MCF 10A (cell line): ENCODE measurements around the gene DKK2. TPM values are rescaled to one million over a fixed set of nuclear protein-coding genes. Genes with fewer than 3 reads are reported as not detected.

ENCODE experiments used
- BruUV-seq: library from RNA; stranded (reverse); fragments of 400-500 nt; replicated peaks from 2 replicates; lab custom pipeline; 2021; lab: Mats Ljungman, UMichigan
- CTCF ChIA-PET: fragments of 300-600 bp; sonication (Branson Sonifier 250); formaldehyde crosslinking; extraction: SDS; loops from one replicate; lab custom pipeline; 2021; ENCODE audit warnings: antibody characterized with exemption, inconsistent platforms; lab: Yijun Ruan, JAX
- POLR2A ChIA-PET: fragments of 300-600, 350-650 bp; sonication (Branson Sonifier 250); formaldehyde crosslinking; extraction: SDS; loops from one replicate; lab custom pipeline; 2020; ENCODE audit warnings: antibody characterized with exemption, inconsistent platforms; lab: Yijun Ruan, JAX
- DNase-seq: peaks from one replicate; pipeline ENCODE4 v3.0.0-alpha.2; 2018; ENCODE audit not compliant: unreplicated experiment
- H3K27ac Mint-ChIP-seq: one replicate; pipeline ENCODE4 v1.8.0; 2022; ENCODE audit warnings: mild to moderate bottlenecking, low read depth, mixed read lengths; ENCODE audit not compliant: unreplicated experiment
- H3K27me3 Mint-ChIP-seq: one replicate; pipeline ENCODE4 v1.8.0; 2022; ENCODE audit warnings: mixed read lengths; ENCODE audit not compliant: insufficient read depth, unreplicated experiment
- H3K36me3 Mint-ChIP-seq: one replicate; pipeline ENCODE4 v1.8.0; 2022; ENCODE audit warnings: mild to moderate bottlenecking, moderate library complexity, mixed read lengths; ENCODE audit not compliant: insufficient read depth, unreplicated experiment
- H3K4me1 Mint-ChIP-seq: one replicate; pipeline ENCODE4 v1.8.0; 2022; ENCODE audit warnings: mixed read lengths; ENCODE audit not compliant: insufficient read depth, unreplicated experiment
- H3K4me3 Mint-ChIP-seq: one replicate; pipeline ENCODE4 v1.8.0; 2022; ENCODE audit warnings: mild to moderate bottlenecking, moderate library complexity, mixed read lengths; ENCODE audit not compliant: unreplicated experiment
- H3K9me3 Mint-ChIP-seq: one replicate; pipeline ENCODE4 v1.8.0; 2022; ENCODE audit warnings: mixed read lengths; ENCODE audit not compliant: unreplicated experiment
- intact Hi-C: fragments of 100-400 bp; cut with micrococcal nuclease; formaldehyde crosslinking; loops from 2 replicates; pipeline ENCODE4 v1.14.1; 2022
- total RNA-seq: library from RNA; stranded (reverse); gene quantifications from 2 replicates; pipeline ENCODE4 v1.2.3, GENCODE V29; 2022
- TF ChIP-seq, protein P1 (sequence below): fragments of 200-600 bp; IDR thresholded peaks from one replicate; pipeline ENCODE4 v1.8.0; 2022; ENCODE audit warnings: antibody characterized with exemption, mild to moderate bottlenecking; ENCODE audit not compliant: unreplicated experiment

DKK2 gene
- total RNA-seq, 1 experiment from 2014 or later, result 0.30 TPM

DNA sequence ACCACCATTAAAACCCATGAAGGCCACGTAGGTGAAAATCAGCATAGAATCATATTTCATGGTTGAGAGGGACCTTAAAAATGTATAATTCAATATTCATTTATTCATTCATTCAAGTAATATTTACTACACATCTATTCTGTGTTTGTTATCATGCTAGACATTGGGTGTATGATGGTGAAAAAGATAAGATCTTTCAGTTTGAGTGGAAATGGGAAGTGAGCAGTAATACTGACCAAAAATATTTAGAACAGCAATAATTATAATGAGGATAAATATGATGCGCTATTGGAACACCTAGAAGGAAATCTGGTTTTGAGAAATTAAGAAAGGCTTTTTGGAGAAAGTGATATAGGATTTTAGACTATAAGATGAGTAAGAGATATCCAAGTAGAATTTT, 28.0 kb downstream of the DKK2 start:
- BruUV-seq, result no TSS peak
- no peaks in the 10 kb centered on the region for H3K36me3 Mint-ChIP-seq
- no peaks in the 10 kb centered on the region for H3K27me3 Mint-ChIP-seq
- no peak overlapping the region for H3K27ac Mint-ChIP-seq
- ChIA-PET POLR2A (no interaction called here), CTCF (no interaction called here)
- H3K4me1 Mint-ChIP-seq, result no peaks in the 10 kb centered on the region
- DNase-seq, result no peak
- intact Hi-C loops, result no loop called here
- no peaks in the 10 kb centered on the region for H3K9me3 Mint-ChIP-seq
- TF ChIP-seq, protein P1, sequence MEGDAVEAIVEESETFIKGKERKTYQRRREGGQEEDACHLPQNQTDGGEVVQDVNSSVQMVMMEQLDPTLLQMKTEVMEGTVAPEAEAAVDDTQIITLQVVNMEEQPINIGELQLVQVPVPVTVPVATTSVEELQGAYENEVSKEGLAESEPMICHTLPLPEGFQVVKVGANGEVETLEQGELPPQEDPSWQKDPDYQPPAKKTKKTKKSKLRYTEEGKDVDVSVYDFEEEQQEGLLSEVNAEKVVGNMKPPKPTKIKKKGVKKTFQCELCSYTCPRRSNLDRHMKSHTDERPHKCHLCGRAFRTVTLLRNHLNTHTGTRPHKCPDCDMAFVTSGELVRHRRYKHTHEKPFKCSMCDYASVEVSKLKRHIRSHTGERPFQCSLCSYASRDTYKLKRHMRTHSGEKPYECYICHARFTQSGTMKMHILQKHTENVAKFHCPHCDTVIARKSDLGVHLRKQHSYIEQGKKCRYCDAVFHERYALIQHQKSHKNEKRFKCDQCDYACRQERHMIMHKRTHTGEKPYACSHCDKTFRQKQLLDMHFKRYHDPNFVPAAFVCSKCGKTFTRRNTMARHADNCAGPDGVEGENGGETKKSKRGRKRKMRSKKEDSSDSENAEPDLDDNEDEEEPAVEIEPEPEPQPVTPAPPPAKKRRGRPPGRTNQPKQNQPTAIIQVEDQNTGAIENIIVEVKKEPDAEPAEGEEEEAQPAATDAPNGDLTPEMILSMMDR, result no peak
- H3K4me3 Mint-ChIP-seq, result no peak overlapping the region

DNA sequence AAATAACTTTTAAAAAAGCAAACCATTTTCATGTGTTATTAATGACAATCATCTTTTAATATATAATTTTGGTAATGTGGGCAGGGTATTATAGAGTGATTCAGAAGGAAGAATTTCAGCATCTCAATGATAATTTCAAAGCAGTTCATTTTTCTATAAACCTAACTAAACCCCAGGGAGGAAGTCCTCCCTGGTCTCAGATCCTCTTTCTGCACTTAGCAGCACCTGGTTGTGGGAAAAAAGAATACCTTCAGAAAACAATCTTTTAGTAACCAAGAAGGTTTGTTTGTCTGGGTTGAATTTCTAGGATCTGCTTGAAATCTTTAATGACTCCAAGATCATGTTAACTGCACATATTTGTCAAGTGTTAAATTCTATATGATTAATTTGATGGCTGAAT, 29.9 kb downstream of the DKK2 start:
- BruUV-seq, result no TSS peak
- Mint-ChIP-seq H3K36me3 (no peaks in the 10 kb centered on the region), H3K27me3 (no peaks in the 10 kb centered on the region), H3K4me3 (no peak overlapping the region), H3K27ac (no peak overlapping the region), H3K4me1 (no peaks in the 10 kb centered on the region), H3K9me3 (no peaks in the 10 kb centered on the region)
- no peak for DNase-seq
- intact Hi-C loops, result no loop called here
- POLR2A ChIA-PET, result interaction anchor here (0.7 to 1.1 kb wide), 2 partner anchors 15 to 699 kb away, joined by 3 read pairs; no protein-coding TSS in a partner anchor
- CTCF ChIA-PET, result interaction anchor here (0.6 to 1.2 kb wide), 2 partner anchors 12 to 28 kb away, joined by 3 to 4 read pairs; no protein-coding TSS in a partner anchor
- TF ChIP-seq, protein P1, result no peak

DNA sequence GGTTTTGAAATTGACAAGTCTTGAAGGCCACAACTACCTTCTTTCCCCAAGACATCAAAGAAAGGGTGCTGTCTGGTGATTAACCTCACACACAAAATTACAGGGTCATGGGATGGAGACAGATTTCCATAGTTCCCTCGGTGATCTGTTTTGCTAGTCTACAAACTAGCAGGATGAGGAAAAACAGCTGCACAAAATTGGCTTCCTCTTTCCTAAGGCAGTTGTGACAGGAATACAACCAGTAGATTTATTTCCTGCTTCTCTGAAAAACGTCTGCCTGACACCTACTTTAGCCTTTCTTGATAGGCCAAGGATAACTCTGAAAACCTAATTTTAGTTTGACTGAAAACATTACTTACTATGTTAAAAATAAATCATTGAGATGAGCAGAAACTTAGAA, 39.6 kb downstream of the DKK2 start:
- DNase-seq, result no peak
- no peaks in the 10 kb centered on the region for H3K4me1 Mint-ChIP-seq
- POLR2A ChIA-PET, result no interaction called here
- CTCF ChIA-PET, result no interaction called here
- intact Hi-C loops, result no loop called here
- no peak overlapping the region for H3K4me3 Mint-ChIP-seq
- TF ChIP-seq, protein P1, result no peak
- no peak overlapping the region for H3K27ac Mint-ChIP-seq
- H3K36me3 Mint-ChIP-seq, result no peaks in the 10 kb centered on the region
- H3K27me3 Mint-ChIP-seq, result peaks cover 17% of the 10 kb centered on the region
- H3K9me3 Mint-ChIP-seq, result no peaks in the 10 kb centered on the region
- BruUV-seq, result no TSS peak

DNA sequence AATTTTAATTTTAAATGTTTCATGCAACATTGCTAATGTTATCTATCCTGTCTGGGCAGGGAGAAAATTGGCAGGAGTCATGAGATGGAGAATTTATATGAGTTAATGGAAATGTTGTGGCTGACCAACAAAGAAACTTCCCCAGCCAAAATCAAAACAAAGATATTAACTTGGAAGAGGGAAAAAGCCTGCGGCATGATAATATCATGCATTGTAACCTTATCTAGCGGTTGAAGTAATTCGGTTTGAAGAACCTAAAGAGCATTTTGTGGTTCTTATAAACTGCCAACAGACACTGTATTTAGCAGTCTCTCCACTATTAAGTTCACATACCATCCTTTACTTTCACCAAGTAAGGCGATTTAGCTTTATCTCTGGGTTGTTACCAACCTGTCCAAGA, 42.3 kb downstream of the DKK2 start:
- Mint-ChIP-seq H3K27ac (no peak overlapping the region), H3K4me3 (no peak overlapping the region), H3K27me3 (peaks cover 17% of the 10 kb centered on the region), H3K9me3 (no peaks in the 10 kb centered on the region), H3K36me3 (no peaks in the 10 kb centered on the region), H3K4me1 (no peaks in the 10 kb centered on the region)
- TF ChIP-seq, protein P1, result no peak
- POLR2A ChIA-PET, result interaction anchor here (0.6 kb wide), 1 partner anchor 10 kb away, joined by 3 read pairs; no protein-coding TSS in a partner anchor
- CTCF ChIA-PET, result interaction anchor here (1.0 kb wide), 1 partner anchor 38 kb away, joined by 3 read pairs; no protein-coding TSS in a partner anchor
- intact Hi-C loops, result no loop called here
- no TSS peak for BruUV-seq
- DNase-seq, result no peak
